Measurements from ENCODE around the gene FFAR2.

GRCh38 chr19:35427187-35427586 lies 20.9 kb upstream of the FFAR2 start:
- TF ChIP-seq CTCF (IDR thresholded peaks at IDR 0.05) (no peak), POLR2A (IDR thresholded peaks at IDR 0.05) (no peak)
